DOHH2 (cell line): ENCODE measurements around the gene AUTS2.

Source experiments
- EZH2phosphoT487 ChIP-seq: fragments of 200-600 bp; sonication (generic); IDR thresholded peaks from 2 replicates; pipeline ENCODE4 v1.6.1; 2017; ENCODE audit warnings: borderline replicate concordance, mild to moderate bottlenecking, antibody characterized with exemption, low read length, moderate library complexity, mixed read lengths
- TF ChIP-seq, protein P1 (sequence below): fragments of 200-600 bp; sonication (generic); IDR thresholded peaks from one replicate; pipeline ENCODE4 v1.5.1; 2014; ENCODE audit warnings: antibody characterized with exemption, mild to moderate bottlenecking, low read depth, low read length; ENCODE audit not compliant: poor library complexity, severe bottlenecking

DNA sequence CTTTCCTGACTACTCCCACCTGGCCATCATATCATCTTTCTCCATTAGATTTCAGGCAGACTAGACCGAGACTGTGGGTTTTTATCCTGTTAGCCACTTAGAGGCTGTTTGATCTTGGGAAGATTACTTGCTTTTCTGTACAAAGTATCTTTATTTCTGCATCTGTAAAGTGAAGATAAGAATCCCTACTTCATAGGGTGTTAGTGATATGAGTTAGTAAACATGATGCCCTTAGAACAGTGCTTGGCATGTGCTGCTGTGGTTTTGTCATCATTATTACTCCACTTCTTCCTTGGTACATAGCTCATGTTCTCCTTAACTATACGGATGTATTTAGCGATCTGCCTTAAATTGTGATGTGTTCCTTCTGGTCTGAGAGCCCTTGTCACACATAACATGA lies 165.2 kb downstream of the AUTS2 start:
- TF ChIP-seq, protein P1, sequence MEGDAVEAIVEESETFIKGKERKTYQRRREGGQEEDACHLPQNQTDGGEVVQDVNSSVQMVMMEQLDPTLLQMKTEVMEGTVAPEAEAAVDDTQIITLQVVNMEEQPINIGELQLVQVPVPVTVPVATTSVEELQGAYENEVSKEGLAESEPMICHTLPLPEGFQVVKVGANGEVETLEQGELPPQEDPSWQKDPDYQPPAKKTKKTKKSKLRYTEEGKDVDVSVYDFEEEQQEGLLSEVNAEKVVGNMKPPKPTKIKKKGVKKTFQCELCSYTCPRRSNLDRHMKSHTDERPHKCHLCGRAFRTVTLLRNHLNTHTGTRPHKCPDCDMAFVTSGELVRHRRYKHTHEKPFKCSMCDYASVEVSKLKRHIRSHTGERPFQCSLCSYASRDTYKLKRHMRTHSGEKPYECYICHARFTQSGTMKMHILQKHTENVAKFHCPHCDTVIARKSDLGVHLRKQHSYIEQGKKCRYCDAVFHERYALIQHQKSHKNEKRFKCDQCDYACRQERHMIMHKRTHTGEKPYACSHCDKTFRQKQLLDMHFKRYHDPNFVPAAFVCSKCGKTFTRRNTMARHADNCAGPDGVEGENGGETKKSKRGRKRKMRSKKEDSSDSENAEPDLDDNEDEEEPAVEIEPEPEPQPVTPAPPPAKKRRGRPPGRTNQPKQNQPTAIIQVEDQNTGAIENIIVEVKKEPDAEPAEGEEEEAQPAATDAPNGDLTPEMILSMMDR = no peak
- TF ChIP-seq EZH2phosphoT487 = no peak
